Left ventricle myocardium inferior (tissue), 1 donor: ENCODE results near the gene MYOM1. TPM values are rescaled to one million over a fixed set of nuclear protein-coding genes. Genes with fewer than 3 reads are reported as not detected.

Experiments used
- DNase-seq: peaks from one replicate; pipeline ENCODE4 v3.0.0-alpha.2; 2020
- H3K27ac ChIP-seq: fragments of 200-600 bp; replicated peaks from 2 replicates; pipeline ENCODE4 v1.8.0; 2021
- H3K27me3 ChIP-seq: fragments of 200-600 bp; 2 replicates; pipeline ENCODE4 v1.8.0; 2021; ENCODE audit warnings: low read depth
- H3K36me3 ChIP-seq: fragments of 200-600 bp; 2 replicates; pipeline ENCODE4 v1.8.0; 2021
- H3K4me1 ChIP-seq: fragments of 200-600 bp; 2 replicates; pipeline ENCODE4 v1.8.0; 2021
- H3K4me3 ChIP-seq: fragments of 200-600 bp; 2 replicates; pipeline ENCODE4 v1.8.0; 2021; ENCODE audit warnings: mild to moderate bottlenecking, moderate library complexity
- H3K9me3 ChIP-seq: fragments of 200-600 bp; replicated peaks from 2 replicates; pipeline ENCODE4 v1.8.0; 2021
- CTCF ChIP-seq: fragments of 200-600 bp; IDR thresholded peaks from 2 replicates; pipeline ENCODE4 v1.8.0; 2021; ENCODE audit warnings: antibody characterized with exemption, mild to moderate bottlenecking, borderline replicate concordance
- intact Hi-C: fragments of 100-400 bp; cut with micrococcal nuclease; formaldehyde crosslinking; loops from one replicate; pipeline ENCODE4 v1.11.0; 2022
- total RNA-seq: library from RNA; stranded (reverse); fragmentation: NEBNext Ultra II Directional; extraction: Animal tissue kit (Norgen Biotek cat#: 25700); gene quantifications from one replicate; pipeline ENCODE4 v1.2.1, GENCODE V29; 2021
- donor health status: DM: no; HTN: yes; CAD: no; lungs with severe emphysema.

MYOM1 gene
- total RNA-seq, 1 donor from 2014 or later: 667 TPM

- no peak for TF ChIP-seq CTCF
- no peak overlapping the region for H3K4me3 ChIP-seq
- no peaks in the 10 kb centered on the region for H3K27me3 ChIP-seq
- intact Hi-C loops: no loop called here
- no peak for DNase-seq
- no peak overlapping the region for H3K27ac ChIP-seq
- H3K4me1 ChIP-seq: no peaks in the 10 kb centered on the region
- no peaks in the 10 kb centered on the region for H3K9me3 ChIP-seq
- peaks cover 45% of the 10 kb centered on the region for H3K36me3 ChIP-seq
These were observed 102.1 kb downstream of the MYOM1 start for GRCh38 chr18:3117493-3118192.

GRCh38 chr18:3115447-3116030 is 104.2 kb downstream of the MYOM1 start:
- peaks cover 58% of the 10 kb centered on the region for H3K36me3 ChIP-seq
- no peaks in the 10 kb centered on the region for H3K4me1 ChIP-seq
- TF ChIP-seq CTCF: no peak
- no peak for DNase-seq
- no peaks in the 10 kb centered on the region for H3K9me3 ChIP-seq
- no peak overlapping the region for H3K27ac ChIP-seq
- H3K27me3 ChIP-seq: no peaks in the 10 kb centered on the region
- intact Hi-C loops: no loop called here
- no peak overlapping the region for H3K4me3 ChIP-seq

- H3K27me3 ChIP-seq: no peaks in the 10 kb centered on the region
- H3K4me3 ChIP-seq: no peak overlapping the region
- H3K9me3 ChIP-seq: no peaks in the 10 kb centered on the region
- H3K36me3 ChIP-seq: peaks cover 65% of the 10 kb centered on the region
- intact Hi-C loops: no loop called here
- H3K4me1 ChIP-seq: no peaks in the 10 kb centered on the region
- no peak for DNase-seq
- no peak for TF ChIP-seq CTCF
- no peak overlapping the region for H3K27ac ChIP-seq
These were observed 105.3 kb downstream of the MYOM1 start for GRCh38 chr18:3114451-3114850.

- no peak overlapping the region for H3K4me3 ChIP-seq
- DNase-seq: no peak
- H3K4me1 ChIP-seq: no peaks in the 10 kb centered on the region
- H3K27ac ChIP-seq: no peak overlapping the region
- intact Hi-C loops: no loop called here
- no peaks in the 10 kb centered on the region for H3K27me3 ChIP-seq
- TF ChIP-seq CTCF: no peak
- H3K36me3 ChIP-seq: peaks cover 69% of the 10 kb centered on the region
- no peaks in the 10 kb centered on the region for H3K9me3 ChIP-seq
These were observed 105.7 kb downstream of the MYOM1 start for GRCh38 chr18:3114026-3114425.

GRCh38 chr18:3111523-3112240 is 108.1 kb downstream of the MYOM1 start:
- Histone ChIP-seq H3K9me3 (no peaks in the 10 kb centered on the region), H3K36me3 (peaks cover 65% of the 10 kb centered on the region), H3K4me3 (no peak overlapping the region), H3K27me3 (no peaks in the 10 kb centered on the region), H3K27ac (no peak overlapping the region), H3K4me1 (no peaks in the 10 kb centered on the region)
- intact Hi-C loops: no loop called here
- DNase-seq: no peak
- TF ChIP-seq CTCF: no peak
